GM18867 (cell line): Measurements from ENCODE around the gene ICE1.
"Not testable (repeated sequence)": the region's sequence is repeated elsewhere in the genome, so short reads cannot be mapped to it uniquely, and the experiment has no call there.

Source experiments
- ATAC-seq: cut with Tn5 transposase; IDR thresholded peaks from one replicate; pipeline ENCODE4 v1.9.1; 2021; ENCODE audit warnings: mild to moderate bottlenecking, moderate library complexity; ENCODE audit not compliant: unreplicated experiment

The ICE1 gene, protein sequence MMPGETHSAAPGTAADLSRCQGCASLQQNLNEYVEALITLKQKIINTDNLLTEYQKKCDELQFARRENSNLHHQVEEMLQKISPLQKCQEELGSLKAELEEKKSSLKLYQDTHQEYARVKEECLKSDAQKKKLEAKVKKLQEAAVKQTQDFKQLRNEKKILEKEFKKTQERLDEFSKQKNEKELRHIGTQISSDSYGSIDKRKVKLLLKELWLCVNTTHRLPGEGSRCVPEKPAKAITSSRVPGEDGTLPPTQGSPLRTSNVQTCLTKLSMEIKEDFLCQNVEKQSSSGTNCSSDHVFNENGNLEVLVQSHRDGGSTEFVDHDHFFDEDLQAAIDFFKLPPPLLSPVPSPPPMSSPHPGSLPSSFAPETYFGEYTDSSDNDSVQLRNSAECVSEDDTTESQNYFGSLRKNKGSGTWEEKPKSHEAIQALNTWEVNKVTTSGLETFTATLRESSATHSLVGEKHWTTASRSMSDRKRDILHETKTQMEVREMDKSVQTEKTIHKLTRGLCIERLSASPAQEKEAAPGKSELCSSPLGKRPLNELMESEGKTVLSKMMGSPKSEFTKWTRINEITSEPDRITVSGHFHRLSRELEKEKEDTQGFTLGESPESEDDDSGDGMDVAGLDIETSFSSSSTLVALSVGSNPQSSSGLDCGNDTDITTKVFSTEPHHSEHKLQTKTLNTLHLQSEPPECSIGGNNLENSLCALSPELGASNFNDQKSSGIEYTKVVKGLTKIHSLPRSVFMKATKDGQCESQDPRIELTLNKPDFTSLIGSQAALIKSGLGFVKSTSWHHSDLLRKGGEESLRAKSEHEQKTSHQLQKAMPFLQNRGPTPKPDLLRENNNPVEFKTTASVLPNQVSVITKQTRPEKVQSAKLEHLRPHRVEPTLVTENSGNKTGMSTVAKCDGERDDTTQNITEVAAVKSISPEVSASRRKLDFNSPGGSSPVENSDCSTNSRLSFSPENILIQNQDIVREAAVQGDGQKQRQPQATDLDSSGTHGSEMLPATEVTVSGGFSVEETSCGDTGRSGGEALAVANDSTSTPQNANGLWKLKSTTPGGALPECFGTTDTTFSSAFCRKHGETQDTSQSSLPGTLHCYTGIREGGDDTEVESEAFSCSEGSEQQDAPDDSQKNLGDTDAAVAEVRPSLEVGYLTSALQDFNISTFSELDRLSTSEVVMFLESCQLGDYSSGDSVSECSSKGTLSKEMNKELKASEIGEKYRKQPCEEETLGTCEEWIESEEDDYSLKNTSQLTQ (N-terminal part only)

DNA sequence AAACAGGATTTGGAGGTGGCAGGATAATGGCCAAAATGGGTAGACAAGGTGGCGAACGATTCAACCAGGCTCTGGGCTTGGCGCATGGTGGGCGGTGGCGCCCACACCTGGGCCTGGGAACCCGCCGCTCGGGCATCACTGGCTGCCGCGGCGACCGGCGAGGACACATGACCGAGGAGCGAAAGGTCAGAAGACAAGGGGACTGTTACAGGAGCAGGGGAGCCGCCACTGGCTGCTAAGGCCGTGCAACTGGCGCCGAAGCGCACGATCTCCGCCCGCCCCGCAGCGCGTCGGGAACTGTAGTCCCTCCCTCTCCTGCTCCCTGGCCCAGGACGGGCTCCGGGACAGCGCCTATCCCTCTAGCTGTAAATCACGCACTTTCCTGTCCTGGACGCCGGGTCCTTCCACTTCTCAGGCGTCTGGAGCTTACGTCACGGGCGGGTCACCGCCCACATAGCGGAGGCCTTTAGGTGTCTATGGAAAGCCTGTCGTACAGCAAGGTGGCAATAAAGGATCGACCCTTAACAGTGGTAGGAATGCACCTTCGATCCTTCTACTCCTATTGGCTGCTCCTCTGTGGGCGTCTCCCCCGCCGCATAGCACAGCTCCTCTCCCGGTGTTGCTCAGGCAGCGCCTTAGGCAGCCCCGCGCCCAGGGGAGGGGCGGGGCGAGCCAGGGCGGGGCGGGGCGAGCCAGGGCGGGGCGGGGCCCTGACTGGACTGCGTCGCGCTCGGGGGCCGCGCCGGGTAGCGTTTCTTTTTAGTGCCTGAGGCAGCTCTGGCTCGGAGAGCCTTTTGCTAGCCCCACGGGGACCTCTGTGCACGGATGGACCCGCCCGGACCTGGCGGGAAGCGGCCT is at the start of gene ICE1:
Gene ICE1, plus strand, starts transcription at position 717 of the 858 bp plus-strand sequence. CDS start 239 bp downstream, outside the sequence.
- ATAC-seq: peak; percentile 73

DNA sequence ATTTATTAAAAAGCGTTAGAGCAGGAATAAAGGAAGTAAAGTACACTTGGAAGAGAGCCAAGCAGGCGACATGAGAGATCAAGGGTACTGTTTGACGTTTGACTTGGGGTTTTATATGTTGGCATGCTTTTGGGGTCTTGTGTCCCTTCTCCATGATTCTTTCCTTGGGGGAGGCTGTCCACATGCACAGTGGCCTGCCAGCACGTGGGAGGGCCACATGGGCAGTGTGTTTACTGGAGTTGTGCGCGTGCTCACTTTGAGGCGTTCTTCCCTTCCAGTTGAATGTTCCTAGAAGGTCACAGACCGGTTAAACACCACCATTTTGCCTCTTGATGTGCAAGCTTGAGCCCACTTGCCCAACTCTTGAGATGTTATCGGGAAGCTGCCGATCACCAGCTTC is 49.5 kb upstream of the ICE1 start:
- ATAC-seq: no peak

DNA sequence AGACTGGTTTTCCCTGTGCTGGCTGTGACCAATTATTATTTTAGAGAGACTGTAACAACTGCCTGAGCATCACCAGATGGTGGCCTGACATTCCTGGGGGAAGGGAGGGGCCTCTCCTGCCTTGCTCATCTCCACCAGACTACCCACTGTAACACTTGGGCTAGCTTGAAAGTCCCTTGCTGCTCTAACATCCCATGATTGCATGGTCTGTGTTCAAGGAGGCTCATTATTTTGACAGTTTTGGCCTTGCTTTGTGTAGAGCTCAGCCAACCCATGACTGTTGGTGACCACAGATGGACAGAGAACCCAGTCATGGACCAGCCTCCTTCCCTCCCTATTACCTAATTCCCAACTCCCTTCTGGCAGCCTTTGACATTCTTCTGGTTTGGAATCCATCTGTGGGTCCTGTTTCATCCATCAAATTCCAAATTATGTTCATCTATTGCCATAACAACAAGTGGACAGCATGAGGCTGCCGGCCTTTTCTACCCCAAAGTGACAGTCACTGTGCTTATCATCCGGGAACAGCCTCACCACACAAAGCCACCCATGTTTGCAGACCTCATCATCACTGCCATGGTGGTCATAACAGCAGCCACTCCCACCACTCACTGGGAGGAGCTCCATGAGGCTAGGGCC is 49.0 kb upstream of the ICE1 start:
- ATAC-seq: no peak

DNA sequence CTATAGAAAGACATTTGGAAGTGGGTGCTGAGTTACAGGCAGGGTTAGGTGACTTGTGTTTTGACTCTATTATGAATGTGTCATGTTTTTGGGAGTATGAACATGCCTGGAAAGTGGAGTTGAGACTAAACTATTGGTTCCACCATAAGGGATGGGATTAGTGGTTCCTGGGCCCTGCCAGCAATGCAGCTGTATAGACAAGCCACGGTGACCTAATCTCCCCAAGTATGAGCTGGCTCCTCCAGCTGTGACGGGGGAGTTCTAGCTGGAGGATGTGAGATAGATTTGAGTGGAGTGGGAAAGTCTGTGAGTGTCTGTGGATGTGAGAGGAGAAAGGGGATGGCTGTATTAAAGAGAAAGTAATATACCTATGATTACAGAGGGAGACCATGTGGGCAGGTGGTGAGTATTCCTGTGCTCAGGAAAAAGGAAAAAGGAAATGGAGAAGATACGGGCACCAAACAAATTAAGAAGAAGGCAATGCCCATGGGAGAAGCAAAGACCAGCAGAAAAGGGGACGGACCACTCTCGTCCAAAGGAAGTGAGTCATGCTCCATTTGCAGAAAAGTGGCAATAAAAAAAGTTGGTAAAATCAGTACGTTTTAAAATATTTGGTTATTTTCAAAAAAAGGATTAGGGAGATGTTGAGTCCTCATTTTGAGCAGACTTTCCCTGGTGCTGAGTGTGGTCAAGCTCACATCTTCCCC is 48.3 kb upstream of the ICE1 start:
- no peak for ATAC-seq

DNA sequence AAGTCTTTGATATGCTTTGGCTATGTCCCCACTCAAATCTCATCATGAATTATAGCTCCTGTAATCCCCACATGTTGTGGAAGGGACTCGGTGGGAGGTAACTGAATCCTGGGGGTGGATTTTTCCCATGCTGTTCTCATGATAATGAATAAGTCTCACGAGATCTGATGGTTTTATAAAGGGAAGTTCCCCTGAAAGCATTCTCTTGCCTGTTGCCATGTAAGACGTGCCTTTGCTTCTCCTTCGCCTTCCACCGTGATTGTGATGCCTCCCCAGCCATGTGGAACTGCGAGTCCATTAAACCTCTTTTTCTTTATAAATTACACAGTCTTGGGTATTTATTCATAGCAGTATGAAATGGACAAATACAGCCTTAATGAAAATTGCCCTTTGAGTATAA is 44.7 kb upstream of the ICE1 start:
- no peak for ATAC-seq

DNA sequence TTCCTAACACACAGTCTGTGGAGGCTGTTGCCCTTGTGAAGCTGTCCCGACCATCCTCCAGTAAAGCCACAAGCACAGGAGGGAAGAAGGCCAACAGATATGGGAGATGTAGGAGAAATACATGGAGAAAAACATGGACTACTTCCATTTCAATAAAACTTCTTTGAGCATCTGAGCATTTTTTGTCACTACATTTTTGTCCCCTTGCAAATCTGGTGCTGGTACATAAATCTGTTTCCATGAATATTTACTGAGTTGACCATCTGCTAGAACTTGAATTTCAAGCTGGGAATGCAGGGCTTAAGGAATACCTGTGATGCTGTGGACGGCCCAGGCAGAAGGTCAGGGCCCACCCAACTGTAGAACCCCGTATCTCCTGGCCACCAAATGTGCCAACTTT is 43.9 kb upstream of the ICE1 start:
- no peak for ATAC-seq

DNA sequence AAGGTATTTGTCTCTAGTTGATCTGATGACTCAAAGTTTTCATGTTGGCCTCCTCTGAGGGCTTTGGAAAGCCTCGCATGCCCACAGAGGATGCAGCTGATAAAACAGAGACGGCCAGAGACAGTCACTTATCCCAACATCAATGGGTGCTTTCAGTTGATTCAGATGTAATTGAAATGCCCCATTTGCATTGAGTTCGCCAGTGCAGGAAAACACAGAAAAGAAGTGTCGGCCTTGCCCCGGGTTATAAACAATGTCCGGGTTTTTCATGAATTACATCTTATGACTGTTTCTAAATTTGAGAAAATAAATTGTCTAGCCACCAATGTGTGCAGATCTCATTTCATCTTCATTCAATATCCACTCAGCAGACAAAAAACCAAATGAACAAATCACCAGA is 42.2 kb upstream of the ICE1 start:
- ATAC-seq: no peak

DNA sequence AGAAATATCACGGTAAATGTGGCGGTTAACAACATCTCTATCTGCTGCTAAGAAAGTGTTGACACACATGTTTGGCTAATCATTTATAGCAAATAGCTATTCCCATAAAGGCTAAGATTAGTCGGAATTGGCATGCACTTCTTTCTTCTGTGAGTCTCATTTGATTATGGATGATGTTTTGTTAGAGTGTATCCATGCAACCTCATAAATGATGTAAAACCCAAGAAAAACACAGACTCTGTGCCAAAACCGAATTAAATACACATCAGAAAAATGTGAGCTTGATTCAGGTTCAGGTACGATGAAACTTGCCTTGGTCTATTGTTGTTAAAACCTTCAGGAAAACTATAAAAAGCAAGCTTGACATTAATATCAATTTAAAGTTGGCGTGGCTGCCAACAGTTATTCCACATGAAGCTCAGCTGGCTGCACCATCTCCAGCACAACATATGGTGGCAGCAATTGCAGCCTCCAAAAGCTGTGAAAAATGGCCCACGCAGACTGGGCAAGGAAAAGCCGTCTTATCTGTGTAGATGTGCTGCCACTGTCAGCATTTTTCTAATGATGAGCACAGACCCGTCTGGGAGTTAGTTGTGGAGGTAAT is 41.1 kb upstream of the ICE1 start:
- ATAC-seq: no peak

DNA sequence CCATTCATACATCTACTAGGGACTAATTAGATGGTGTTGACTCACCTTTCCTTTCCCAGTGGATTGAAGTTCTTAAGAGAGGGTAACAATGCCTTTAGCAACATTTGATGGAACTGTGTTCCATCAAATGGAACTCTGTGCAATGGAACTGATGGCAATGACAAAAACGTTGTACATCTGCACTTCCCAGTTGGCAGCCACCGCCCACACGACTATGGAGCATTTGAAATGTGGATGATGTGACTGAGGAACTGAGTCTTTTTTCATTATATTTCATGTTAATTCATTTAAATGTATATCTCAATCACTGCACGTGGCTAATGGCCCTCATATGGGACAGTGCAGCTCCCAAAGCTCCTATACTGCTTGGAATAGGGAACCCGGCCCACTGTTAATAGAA is 39.0 kb upstream of the ICE1 start:
- ATAC-seq: no peak

DNA sequence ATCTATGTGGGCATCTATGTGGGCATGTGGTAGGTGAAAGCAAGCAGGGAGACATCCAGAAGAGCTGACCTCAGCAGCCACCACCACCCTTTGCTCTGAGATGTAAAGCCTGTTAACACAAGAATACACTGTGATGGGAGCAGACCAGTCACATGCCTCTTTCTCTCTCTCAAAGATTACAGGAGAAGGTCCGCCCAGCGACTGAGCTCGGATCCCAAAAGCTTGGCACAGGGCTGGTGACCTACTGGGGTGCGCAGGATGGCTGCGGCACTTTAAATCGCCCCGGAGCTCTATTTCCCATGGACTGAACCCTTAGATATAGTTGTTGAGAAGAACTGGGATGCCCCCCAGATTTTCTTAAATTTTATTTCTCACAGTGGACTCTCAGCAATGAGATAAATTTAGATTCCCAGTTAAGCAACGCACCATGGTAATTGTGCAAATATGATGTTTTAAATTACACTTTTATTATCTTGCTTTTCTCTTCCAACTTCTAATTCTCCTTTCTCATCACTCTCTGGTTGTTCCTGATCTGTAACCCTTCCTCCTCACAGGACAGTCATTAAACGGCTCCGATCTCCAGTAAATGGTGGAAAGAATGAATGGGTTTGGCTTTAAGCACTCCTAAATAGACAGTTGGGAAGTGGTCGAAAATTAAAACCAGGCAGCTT is 37.7 kb upstream of the ICE1 start:
- ATAC-seq: no peak

DNA sequence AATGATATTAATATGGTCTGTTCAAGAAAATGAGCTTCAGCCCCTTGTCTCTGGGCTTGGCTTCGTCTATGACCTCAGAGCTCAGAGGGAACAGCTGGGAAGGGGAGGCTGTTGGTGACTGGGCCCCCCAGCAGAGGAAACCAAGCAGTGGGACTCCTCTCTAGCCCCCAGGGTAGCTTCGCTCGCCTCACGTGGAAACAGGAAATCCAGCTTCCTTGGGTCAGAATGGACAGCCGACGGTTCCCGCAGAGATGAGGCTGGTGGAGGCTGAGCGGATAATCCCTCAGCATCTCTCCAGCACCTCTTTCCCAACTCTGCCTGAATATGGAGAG is 37.2 kb upstream of the ICE1 start:
- ATAC-seq: no peak

DNA sequence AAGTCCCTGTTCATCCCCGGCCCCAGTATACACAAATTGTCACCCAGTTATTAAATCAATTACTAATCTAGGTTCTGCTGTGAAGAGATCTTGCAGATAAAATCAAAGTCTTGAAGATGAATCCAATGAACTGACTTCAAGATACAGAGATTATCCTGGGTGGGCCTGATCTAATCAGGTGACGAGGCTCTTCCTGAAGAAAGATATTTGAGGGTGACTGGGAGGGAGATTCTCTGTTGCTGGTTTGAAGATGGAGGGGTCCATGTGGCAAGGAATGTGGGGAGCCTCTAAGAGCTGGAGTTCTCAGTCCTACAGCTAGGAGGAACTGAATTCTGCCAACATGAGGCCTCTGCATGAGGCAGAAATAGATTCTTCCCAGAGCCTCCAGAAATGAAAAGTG is 36.1 kb upstream of the ICE1 start:
- no peak for ATAC-seq

DNA sequence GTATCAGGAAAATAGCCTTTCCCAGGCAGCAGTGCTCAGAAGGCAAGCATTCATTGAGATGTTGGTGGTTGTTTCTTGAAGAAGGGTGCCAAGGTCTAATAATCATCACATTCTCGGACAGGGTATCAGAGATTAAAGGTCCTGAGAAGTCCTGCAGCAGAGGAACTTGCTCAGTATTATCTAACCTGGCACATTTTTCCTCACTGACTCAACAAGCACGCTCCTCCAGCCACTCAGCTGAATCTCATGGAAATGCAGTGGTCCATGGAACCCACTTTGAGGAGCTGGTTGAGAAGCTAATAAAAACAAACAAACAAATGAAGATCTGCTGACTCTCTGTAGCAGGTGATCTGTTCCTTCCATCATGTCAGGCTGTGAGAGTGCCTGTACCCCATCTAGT is 35.3 kb upstream of the ICE1 start:
- ATAC-seq: no peak

DNA sequence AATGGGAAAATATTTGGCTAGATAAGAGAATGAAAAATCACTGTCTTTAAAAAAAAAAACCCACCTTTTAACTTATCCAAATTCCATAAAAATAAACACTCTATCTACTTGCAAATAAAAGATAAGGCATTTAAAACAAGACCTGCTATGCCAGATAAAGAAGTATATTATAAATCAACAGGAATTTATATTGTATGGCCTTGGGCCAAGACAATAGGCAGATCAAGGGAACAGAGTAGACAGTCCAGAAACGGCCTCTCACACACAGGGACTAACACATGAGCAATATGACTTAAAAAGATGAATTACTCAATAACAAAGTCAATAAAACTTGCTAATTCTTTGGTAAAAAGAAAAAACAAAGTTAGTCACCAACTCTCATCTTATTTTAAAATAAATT is 34.7 kb upstream of the ICE1 start:
- no peak for ATAC-seq

DNA sequence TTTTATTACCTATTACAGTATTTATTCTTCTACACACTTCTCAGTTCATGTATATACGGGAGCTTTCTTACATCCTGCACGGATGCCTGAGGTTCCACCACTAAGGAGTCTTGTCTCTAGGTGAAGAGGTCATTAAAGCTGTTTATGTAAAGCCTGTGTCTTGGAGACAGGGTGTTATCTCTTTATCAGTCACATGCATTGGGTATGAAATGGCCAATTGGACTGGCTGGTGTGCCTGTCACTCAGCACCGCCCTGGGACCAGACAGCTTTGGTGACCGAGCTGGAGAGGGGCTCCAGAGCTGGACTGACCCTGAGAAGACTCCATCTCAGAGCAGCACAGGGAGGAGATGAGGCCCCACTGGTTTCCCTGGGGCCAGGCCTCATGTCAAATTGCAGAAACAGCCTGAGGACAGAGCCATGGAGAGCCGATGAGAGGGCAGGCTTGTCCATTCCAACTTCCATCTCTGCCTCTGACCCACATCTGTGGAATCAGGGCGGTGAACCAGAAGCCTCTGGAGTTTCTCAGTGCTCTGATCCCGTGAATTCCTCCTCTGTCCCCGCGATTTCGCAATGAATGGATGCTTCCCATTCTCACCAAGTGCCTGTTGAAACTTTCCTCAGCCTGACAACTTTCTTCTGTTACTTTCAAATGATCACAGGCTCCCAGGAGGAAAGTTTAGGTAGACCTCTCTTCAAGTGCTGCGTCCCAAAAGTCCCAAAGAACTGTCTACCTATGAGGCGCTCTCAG is 32.2 kb upstream of the ICE1 start:
- ATAC-seq: not testable (repeated sequence)

DNA sequence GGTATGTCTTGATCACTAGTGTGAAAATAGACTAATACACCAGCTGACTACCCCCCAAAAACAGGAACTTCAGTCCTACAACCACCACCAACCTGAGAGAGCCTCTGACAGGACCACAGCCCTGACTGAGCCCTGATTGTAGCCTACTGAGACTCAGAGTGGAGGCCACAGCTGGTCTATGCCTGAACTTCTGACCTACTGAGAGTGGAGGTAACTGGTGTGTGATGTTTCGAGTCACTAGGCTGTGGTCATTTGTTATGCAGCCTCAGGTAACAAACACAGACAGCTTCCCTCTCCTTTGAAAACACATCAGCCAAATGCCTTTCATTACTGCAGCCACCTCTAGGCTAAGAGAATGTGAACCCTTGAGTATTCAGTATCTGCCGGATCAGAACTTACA is 30.0 kb upstream of the ICE1 start:
- ATAC-seq: not testable (repeated sequence)

DNA sequence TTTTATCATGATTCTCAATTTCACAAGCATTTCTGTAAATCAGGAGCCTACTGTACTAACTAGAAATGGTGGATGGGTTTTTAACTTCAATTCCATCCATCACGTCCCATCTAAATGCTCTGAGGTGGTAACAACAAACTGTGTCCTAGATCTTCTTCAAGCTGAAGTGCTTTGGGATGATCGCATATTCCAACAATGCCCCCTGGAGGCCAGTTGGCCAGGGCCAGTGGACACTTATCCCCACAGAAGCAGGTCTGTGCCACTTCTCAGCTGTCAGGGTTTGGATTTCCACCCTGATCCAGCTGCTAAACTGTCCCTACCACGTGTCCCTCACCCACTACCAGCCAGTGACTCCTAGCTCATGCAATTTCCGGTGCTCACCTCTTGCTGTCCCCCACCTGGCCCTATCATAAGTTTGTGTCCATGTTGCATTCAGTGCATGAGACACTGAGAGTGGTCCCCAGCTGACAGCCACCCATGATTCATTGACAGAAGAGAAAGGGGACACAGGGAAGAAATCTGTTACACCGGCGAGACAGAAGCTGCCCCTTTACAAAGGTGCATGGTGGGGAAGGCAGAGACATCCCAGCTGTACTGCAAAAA is 28.0 kb upstream of the ICE1 start:
- not testable (repeated sequence) for ATAC-seq
